Fibroblast of lung (primary cell): ENCODE data around the gene PEX11B. TPM values are rescaled to one million over a fixed set of nuclear protein-coding genes. Genes with fewer than 3 reads are reported as not detected.

ENCODE experiments used
- DNase-seq, 2 donors: peaks; one replicate each; pipeline versions ENCODE4 v3.0.0 to v3.0.0-alpha.2; 2010; ENCODE audit warnings: low read depth in 2 of 2
- H2AFZ ChIP-seq: 2 replicates; pipeline ENCODE4 v1.5.1; 2012; ENCODE audit warnings: low read length, control low read depth, inconsistent platforms
- H3K27ac ChIP-seq: 2 replicates; pipeline ENCODE4 v1.5.1; 2011; ENCODE audit warnings: low read length, control low read depth; ENCODE audit not compliant: insufficient read depth
- H3K27me3 ChIP-seq: 2 replicates; pipeline ENCODE4 v1.5.1; 2011; ENCODE audit warnings: mild to moderate bottlenecking, low read length; ENCODE audit not compliant: control insufficient read depth, insufficient read depth
- H3K36me3 ChIP-seq: 2 replicates; pipeline ENCODE4 v1.5.1; 2011; ENCODE audit warnings: low read length; ENCODE audit not compliant: control insufficient read depth, insufficient read depth
- H3K4me1 ChIP-seq: 2 replicates; pipeline ENCODE4 v1.5.1; 2011; ENCODE audit warnings: low read length; ENCODE audit not compliant: control insufficient read depth, insufficient read depth; ENCODE audit errors: extremely low read depth
- H3K4me2 ChIP-seq: 2 replicates; pipeline ENCODE4 v1.5.1; 2011; ENCODE audit warnings: low read length, control low read depth; ENCODE audit not compliant: insufficient read depth; ENCODE audit errors: extremely low read depth
- H3K4me3 ChIP-seq, 4 experiments: fragments of 200-600 bp in 1 of 4; sonication (generic) in 1 of 4; replicated peaks in 1 of 4; 2 replicates each; pipeline ENCODE4 v1.5.1; 2011 to 2016; ENCODE audit warnings: low read length in 4 of 4, low read depth in 3 of 4, mild to moderate bottlenecking in 3 of 4, control low read depth in 2 of 4, inconsistent platforms in 1 of 4, mixed read lengths in 1 of 4; ENCODE audit not compliant: insufficient read depth in 1 of 4; ENCODE audit errors: control extremely low read depth in 1 of 4
- H3K79me2 ChIP-seq: 2 replicates; pipeline ENCODE4 v1.5.1; 2012; ENCODE audit warnings: mild to moderate bottlenecking, low read length, inconsistent platforms; ENCODE audit not compliant: control insufficient read depth, insufficient read depth
- H3K9ac ChIP-seq: 2 replicates; pipeline ENCODE4 v1.5.1; 2011; ENCODE audit warnings: mild to moderate bottlenecking, low read length, control low read depth; ENCODE audit not compliant: insufficient read depth
- H3K9me3 ChIP-seq: 2 replicates; pipeline ENCODE4 v1.5.1; 2012; ENCODE audit warnings: low read depth, low read length; ENCODE audit not compliant: control insufficient read depth, insufficient read depth
- H4K20me1 ChIP-seq: 2 replicates; pipeline ENCODE4 v1.5.1; 2011; ENCODE audit warnings: low read length; ENCODE audit not compliant: control insufficient read depth, insufficient read depth; ENCODE audit errors: extremely low read depth
- CTCF ChIP-seq, 2 donors: IDR thresholded peaks in 1 of 2; conservative IDR thresholded peaks in 1 of 2; 1 replicate in 1 of 2; 2 replicates in 1 of 2; pipeline ENCODE4 v1.5.1; 2011 to 2012; ENCODE audit warnings: low read length in 2 of 2, control low read depth in 1 of 2, inconsistent platforms in 1 of 2, low read depth in 1 of 2, mild to moderate bottlenecking in 1 of 2
- EZH2 ChIP-seq: IDR thresholded peaks from 2 replicates; pipeline ENCODE4 v1.5.1; 2012; ENCODE audit warnings: low read length, control low read depth, mild to moderate bottlenecking; ENCODE audit errors: missing control alignments
- polyA plus RNA-seq, 2 donors: library from polyadenylated mRNA; depleted of rRNA in 1 of 2; stranded (reverse) in 1 of 2; unstranded in 1 of 2; fragments of >200 nt; gene quantifications; 2 replicates each; pipeline ENCODE4 v1.2.1, GENCODE V29; 2011 to 2012; ENCODE audit warnings: missing spikeins in 1 of 2
- total RNA-seq: library from RNA; depleted of rRNA; stranded (reverse); fragments of >200 nt; gene quantifications from 2 replicates; pipeline ENCODE4 v1.2.1, GENCODE V29; 2014

PEX11B gene
- total and polyA plus RNA-seq, 2 donors (not counting 1 experiment from before 2014, with no cell fraction given) = 28.2 to 34.3 TPM

GRCh38 chr1:145947551-145947950, 29.0 kb upstream of the PEX11B start:
- no peak overlapping the region for H3K4me3 ChIP-seq
- H3K79me2 ChIP-seq = peaks cover 13% of the 10 kb centered on the region
- no peaks in the 10 kb centered on the region for H4K20me1 ChIP-seq
- no peak for DNase-seq
- no peaks in the 10 kb centered on the region for H3K4me1 ChIP-seq
- no peak overlapping the region for H3K27ac ChIP-seq
- TF ChIP-seq CTCF (conservative IDR thresholded peaks at IDR 0.05 in 1 of 2, IDR thresholded peaks at IDR 0.05 in 1 of 2; ENCODE audit: low read depth in 1 of 2, low read length in 2 of 2) = no peak
- no peak for TF ChIP-seq EZH2
- no peaks in the 10 kb centered on the region for H3K27me3 ChIP-seq
- H3K4me2 ChIP-seq = no peak overlapping the region
- no peaks in the 10 kb centered on the region for H3K9me3 ChIP-seq
- no peak overlapping the region for H3K9ac ChIP-seq
- no peaks in the 10 kb centered on the region for H3K36me3 ChIP-seq
- H2AFZ ChIP-seq = no peak overlapping the region

GRCh38 chr1:145946477-145946986, 28.0 kb upstream of the PEX11B start:
- H3K4me1 ChIP-seq = no peaks in the 10 kb centered on the region
- H3K9ac ChIP-seq = no peak overlapping the region
- H3K36me3 ChIP-seq = no peaks in the 10 kb centered on the region
- no peak overlapping the region for H3K4me2 ChIP-seq
- H3K79me2 ChIP-seq = peaks cover 6% of the 10 kb centered on the region
- no peaks in the 10 kb centered on the region for H3K27me3 ChIP-seq
- H3K9me3 ChIP-seq = no peaks in the 10 kb centered on the region
- no peaks in the 10 kb centered on the region for H4K20me1 ChIP-seq
- DNase-seq = no peak
- TF ChIP-seq CTCF (conservative IDR thresholded peaks at IDR 0.05 in 1 of 2, IDR thresholded peaks at IDR 0.05 in 1 of 2; ENCODE audit: low read depth in 1 of 2, low read length in 2 of 2) = no peak
- no peak for TF ChIP-seq EZH2
- H2AFZ ChIP-seq = no peak overlapping the region
- no peak overlapping the region for H3K27ac ChIP-seq
- no peak overlapping the region for H3K4me3 ChIP-seq

GRCh38 chr1:145944532-145944931, 26.0 kb upstream of the PEX11B start:
- no peak overlapping the region for H3K9ac ChIP-seq
- H3K27me3 ChIP-seq = no peaks in the 10 kb centered on the region
- no peak overlapping the region for H3K4me3 ChIP-seq
- no peak overlapping the region for H3K27ac ChIP-seq
- TF ChIP-seq CTCF (conservative IDR thresholded peaks at IDR 0.05 in 1 of 2, IDR thresholded peaks at IDR 0.05 in 1 of 2; ENCODE audit: low read depth in 1 of 2, low read length in 2 of 2) (no peak), EZH2 (no peak)
- no peak overlapping the region for H2AFZ ChIP-seq
- no peaks in the 10 kb centered on the region for H3K9me3 ChIP-seq
- DNase-seq = no peak
- no peaks in the 10 kb centered on the region for H4K20me1 ChIP-seq
- peaks cover 2% of the 10 kb centered on the region for H3K79me2 ChIP-seq
- no peaks in the 10 kb centered on the region for H3K4me1 ChIP-seq
- H3K36me3 ChIP-seq = no peaks in the 10 kb centered on the region
- H3K4me2 ChIP-seq = no peak overlapping the region
